GM13976 (cell line): ENCODE measurements around the gene NCKAP5L.

Experiments
- DNase-seq: peaks from one replicate; pipeline ENCODE4 v3.0.0; 2012; ENCODE audit warnings: low spot score
- in situ Hi-C: fragments of 300-500 bp; cut with MboI; formaldehyde crosslinking; loops from one replicate; pipeline ENCODE4 v1.12.0; 2022; ENCODE audit warnings: low sequenced_read_pairs, mixed read lengths, inconsistent platforms; ENCODE audit not compliant: unreplicated experiment
- TF ChIP-seq, protein P1 (sequence below): IDR thresholded peaks from 2 replicates; pipeline ENCODE4 v1.5.1; 2012; ENCODE audit warnings: borderline replicate concordance, mild to moderate bottlenecking; ENCODE audit not compliant: insufficient read depth; ENCODE audit errors: extremely low read depth, missing control alignments, control extremely low read depth

NCKAP5L gene

DNA sequence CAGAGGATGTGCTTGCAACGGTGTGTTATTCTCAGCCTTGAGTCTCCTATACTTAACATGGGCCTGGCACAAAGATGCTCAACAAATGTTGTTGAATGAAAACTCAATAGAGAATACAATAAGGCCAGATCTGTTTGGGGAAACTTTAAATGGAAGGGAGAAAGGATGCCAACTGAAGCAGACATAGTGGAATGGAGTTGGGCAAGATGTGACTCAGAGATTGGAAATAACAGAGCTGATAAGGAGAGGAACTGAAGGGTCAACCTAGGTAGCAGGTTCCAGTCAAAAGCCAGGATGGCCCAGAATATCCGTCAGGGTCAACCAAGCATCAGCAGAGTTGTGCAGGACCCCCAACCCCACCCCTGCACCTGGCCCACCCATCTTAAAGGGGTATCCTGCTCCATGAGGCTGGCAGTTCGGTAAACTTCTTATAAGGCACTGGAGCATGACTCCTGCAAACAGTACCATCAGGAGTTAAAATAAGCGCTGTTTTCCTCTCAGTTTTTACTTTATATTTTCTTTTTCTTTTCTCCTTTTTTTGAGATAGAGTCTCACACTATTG lies 15.7 kb upstream of the NCKAP5L start:
- in situ Hi-C loops, result no loop called here
- TF ChIP-seq, protein P1, sequence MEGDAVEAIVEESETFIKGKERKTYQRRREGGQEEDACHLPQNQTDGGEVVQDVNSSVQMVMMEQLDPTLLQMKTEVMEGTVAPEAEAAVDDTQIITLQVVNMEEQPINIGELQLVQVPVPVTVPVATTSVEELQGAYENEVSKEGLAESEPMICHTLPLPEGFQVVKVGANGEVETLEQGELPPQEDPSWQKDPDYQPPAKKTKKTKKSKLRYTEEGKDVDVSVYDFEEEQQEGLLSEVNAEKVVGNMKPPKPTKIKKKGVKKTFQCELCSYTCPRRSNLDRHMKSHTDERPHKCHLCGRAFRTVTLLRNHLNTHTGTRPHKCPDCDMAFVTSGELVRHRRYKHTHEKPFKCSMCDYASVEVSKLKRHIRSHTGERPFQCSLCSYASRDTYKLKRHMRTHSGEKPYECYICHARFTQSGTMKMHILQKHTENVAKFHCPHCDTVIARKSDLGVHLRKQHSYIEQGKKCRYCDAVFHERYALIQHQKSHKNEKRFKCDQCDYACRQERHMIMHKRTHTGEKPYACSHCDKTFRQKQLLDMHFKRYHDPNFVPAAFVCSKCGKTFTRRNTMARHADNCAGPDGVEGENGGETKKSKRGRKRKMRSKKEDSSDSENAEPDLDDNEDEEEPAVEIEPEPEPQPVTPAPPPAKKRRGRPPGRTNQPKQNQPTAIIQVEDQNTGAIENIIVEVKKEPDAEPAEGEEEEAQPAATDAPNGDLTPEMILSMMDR, result no peak
- DNase-seq, result no peak

DNA sequence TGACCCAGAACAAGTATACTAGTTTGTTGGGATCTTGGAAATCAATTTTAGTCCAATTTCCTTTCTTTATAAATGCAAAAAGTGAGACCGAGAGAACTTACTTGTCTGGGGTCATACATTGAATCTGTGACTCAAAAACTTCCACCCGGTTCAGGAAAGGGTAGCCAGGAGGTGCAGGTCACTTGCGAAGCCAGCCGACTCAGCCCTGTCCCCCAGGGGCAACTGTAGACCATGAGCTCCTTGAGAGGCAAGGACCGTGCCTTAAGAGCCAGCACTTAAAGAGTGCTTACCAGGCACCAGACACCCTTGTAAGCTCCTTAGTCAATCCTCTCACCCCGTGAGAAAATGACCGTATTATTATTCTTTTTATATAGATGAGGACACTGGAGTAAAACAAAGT lies 15.2 kb upstream of the NCKAP5L start:
- TF ChIP-seq, protein P1, result no peak
- in situ Hi-C loops, result no loop called here
- DNase-seq, result no peak

DNA sequence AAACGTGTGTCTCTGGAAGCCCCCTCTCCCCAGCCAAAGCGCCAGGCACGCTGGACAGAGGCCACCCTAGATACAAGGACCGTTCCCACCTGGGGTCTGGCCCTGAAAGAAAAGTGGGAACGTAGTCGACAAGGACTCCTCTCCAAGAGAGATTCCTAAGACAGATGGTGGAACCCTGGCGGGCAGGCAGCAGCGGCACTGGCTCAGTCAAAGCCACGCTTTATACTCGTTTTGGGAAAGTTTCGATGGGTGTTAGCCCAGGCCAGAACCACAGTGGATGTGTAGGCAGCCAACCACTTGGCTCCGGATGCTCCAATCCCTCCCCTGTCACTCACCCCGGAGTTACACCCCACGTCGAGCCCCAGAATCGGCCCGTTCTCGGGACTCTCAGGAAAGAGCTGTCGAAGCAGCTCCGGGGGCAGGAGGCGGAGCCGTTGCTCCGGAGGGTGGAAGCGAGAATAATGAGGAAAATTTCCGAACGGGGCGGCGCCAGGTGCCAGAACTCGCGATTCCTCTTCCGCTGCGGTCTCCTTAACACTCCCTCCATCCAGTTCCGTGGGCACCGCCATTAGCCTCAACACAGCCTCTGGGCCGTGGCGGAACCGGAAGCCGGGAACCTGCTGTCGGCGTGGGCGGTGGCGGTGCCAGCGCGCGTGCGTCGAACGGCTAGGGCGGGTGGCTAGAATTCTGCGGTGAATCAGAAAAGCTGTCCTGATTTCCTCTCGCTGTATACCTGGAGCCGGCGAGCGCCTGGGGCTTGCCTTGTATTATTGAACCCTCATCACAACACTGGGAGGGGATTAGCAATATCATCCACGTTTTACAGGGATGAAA lies 14.5 kb upstream of the NCKAP5L start, which contains the start of gene BCDIN3D:
TSS of gene BCDIN3D (minus strand) at position 588 of the 834 bp plus-strand sequence. CDS start at position 569, 19 bp downstream.
- DNase-seq, result peak; percentile 90
- TF ChIP-seq, protein P1, result no peak
- in situ Hi-C loops, result no loop called here

DNA sequence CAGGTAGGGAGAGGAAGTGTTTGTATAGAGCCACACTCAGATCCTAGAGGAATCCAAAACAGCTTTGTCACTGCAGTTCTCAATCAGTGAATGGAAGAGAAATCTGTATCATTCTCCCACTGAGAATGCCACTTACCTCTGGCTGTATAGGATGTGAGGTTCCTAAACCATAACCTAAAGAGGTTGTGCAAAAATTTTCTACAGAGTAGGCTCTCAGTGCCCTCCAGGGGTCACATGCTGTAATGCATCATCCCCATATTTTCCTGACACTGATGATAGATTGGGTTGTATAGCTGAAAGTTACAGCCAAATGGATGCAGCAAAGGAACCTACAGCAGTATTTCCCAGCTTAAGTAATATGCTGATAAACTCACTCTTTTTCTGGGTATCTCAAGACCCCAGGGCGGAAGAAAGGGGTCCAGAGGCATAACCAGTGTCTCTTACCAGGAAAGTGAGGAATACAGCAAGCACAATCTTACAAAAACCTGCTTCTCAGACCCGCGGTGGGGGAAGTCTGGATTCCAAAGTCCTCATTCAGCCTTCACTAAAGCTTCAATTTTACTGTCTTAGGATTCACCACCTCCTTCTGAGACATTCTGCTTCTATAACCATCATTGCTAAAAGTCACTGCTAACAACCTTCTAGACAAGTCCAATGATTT lies 10.9 kb upstream of the NCKAP5L start:
- peak; percentile 54 for DNase-seq
- in situ Hi-C loops, result no loop called here
- TF ChIP-seq, protein P1, result peak; percentile 58

DNA sequence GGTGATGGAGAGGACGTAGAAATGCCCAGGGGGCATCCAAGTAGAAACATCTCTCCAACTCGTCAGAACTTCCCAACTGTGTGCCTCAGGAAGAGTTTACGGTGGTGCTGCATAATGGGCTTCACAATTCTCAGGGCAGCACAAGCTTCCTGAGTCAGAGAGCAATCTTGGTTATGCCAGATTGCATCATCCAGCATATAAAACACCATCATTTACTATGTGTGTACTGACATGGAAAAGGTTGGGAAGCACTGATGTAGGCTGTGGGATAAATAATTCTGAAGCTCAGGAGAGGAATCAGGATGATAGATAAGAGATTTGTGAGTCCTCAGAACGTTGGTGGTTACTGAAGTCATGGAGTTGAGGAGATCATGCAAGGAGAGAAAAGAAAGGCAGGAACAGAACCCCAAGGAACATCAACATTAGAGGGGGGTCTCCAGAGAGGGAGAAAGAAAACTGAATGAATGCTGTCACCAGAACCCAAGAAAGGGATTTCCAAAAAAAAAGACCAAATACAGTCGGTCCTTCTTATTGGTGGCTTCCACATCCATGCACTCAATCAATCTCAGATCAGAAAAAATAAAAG lies 4.7 kb upstream of the NCKAP5L start:
- no peak for DNase-seq
- TF ChIP-seq, protein P1, result no peak
- in situ Hi-C loops, result no loop called here

DNA sequence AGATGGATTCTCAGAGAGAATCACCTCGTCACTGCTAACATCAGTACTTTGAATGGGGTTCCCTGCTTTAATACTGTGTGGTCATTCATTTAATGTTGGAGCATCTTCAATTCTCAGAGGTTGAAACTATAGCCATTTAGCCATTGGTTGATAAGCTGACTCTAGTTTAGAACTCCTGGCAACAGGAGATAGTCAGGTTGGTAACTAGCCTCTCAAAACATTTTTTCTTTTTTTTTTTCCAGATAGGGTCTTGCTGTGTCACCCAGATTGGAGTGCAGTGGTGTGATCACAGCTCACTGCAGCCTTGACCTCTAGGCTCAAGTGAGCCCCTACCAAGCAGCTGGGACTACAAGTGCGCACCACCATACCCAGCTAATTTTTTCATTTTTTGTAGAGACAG lies 3.5 kb upstream of the NCKAP5L start:
- DNase-seq, result no peak
- TF ChIP-seq, protein P1, result no peak
- in situ Hi-C loops, result no loop called here
